Stimulated activated effector memory CD8-positive, alpha-beta T cell treated with anti-CD3 and anti-CD28 coated beads, Interleukin-12 subunit alpha, Interleukin-12 subunit beta, amount 100 ng/mL, for 72 hours (primary cell): ENCODE measurements around the gene USB1.
A peak's percentile ranks its signal among the peaks of the same experiment; 100 is the strongest.

Experiments used
- ATAC-seq: fragments of 150-1000 bp; cut with Tn5 transposase; 2 replicates; pipeline ENCODE4 v1.10.0; 2021
- DNase-seq, 2 donors: peaks; one replicate each; pipeline ENCODE4 v3.0.0; 2021 to 2022; ENCODE audit warnings: low spot score in 2 of 2
- H3K27ac Mint-ChIP-seq: one replicate; pipeline ENCODE4 v1.8.0; 2022; ENCODE audit warnings: mild to moderate bottlenecking, mixed read lengths
- H3K36me3 Mint-ChIP-seq: one replicate; pipeline ENCODE4 v1.8.0; 2022; ENCODE audit warnings: mild to moderate bottlenecking, mixed read lengths
- H3K4me1 Mint-ChIP-seq: one replicate; pipeline ENCODE4 v1.8.0; 2022; ENCODE audit warnings: mixed read lengths
- H3K4me3 Mint-ChIP-seq: one replicate; pipeline ENCODE4 v1.8.0; 2022; ENCODE audit warnings: mild to moderate bottlenecking, mixed read lengths
- H3K9me3 Mint-ChIP-seq: one replicate; pipeline ENCODE4 v1.8.0; 2022; ENCODE audit warnings: mixed read lengths

USB1 gene

DNA sequence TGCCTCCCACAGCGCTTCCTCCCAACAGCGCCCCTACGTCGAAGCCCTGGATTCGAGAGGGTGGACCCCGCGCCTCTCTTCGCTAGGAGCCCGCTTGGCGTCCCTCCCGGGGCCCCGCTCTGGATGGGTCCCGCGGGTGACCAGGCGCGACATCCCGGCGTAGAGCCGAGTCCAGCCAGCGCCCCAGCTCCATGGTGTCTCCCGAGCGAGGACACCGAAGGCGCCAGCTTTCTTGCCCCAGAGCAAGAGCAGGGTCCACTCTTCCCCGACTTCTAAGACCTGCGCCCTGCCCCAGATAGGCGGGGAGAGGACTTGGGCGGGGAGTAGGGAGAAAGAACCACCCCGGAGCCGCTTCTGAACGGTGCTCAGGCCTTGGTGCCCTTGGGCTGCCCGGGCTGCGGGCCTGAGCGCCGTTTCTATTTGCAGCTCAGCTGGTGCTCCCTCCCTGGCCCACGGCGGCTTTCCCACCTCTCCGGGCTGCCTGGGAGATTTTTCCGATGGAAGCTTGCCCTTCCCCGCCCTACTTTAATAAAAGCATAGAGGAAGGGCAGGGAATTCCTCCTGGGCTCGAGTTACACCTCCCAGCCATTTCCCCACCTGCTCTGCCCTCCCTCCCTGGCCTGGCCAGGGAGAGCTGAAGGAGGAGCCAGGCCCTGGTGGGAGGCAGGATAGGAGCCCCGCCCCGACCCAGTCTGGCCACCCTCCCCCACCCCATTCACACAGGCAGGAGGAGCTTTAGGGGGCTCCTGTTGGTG, 26.1 kb downstream of the USB1 start:
- Mint-ChIP-seq H3K27ac (no peak overlapping the region), H3K4me3 (peak overlapping the region; percentile 80), H3K9me3 (no peaks in the 10 kb centered on the region), H3K4me1 (peaks cover 9% of the 10 kb centered on the region), H3K36me3 (peaks cover 5% of the 10 kb centered on the region)
- ATAC-seq (no peak), DNase-seq (no peak)

DNA sequence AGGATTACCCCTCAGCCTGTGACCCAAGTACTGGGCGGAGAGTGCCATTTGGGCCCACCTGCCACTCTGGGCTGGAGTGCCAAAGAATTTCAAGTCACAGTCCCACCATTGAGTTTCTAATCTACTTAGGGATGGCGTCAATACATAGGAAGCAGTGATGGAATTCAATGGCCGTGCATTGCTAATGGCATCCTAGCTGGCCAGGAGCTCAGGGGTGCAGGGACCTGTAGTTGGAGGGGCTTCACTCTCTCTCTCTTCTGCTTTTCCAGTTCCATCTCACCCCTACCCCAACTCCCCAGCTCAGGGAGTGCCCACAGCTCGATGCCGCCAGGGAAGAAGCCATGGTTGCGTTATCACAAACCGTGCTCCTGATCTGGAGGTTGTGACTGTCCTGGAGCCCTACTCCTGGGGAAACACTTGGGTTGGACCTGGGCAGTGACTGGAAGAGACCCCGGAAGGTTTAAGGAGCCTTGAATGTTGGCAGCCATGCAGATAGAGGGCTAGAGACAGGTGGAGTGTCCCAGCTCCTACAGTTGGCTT, 26.8 kb downstream of the USB1 start:
- no peak for DNase-seq
- Mint-ChIP-seq H3K4me1 (peaks cover 9% of the 10 kb centered on the region), H3K9me3 (no peaks in the 10 kb centered on the region), H3K36me3 (peaks cover 5% of the 10 kb centered on the region), H3K4me3 (no peak overlapping the region), H3K27ac (no peak overlapping the region)
- ATAC-seq, result no peak

DNA sequence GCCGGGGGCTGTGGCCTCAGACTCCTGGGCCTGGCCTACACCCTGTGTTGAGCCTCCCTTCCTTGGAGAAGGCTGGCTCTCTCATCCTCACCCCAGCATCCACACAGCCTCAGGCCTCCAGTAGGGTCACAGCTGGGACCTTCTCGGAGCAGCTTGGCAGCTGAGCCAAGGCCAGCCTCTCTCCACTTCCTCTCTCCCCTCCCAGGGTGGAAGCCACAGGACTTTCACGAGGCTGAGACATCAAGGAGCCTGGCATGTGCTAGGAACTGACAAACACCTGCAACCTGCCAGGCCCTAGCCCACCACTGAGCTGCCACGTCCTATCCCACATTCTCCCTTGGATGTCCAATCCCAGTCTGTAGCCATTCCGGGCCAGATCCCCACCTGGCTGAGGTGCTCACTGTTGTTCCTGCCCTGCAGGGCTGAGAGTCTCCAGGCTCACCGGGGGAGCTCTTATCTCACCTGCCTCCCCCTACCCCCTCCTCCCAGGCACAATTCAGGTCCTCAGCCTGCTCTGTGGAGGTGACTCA, 27.4 kb downstream of the USB1 start:
- ATAC-seq (no peak), DNase-seq (no peak)
- Mint-ChIP-seq H3K27ac (peak overlapping the region; percentile 37), H3K4me1 (peaks cover 9% of the 10 kb centered on the region), H3K9me3 (no peaks in the 10 kb centered on the region), H3K36me3 (peaks cover 5% of the 10 kb centered on the region), H3K4me3 (no peak overlapping the region)

DNA sequence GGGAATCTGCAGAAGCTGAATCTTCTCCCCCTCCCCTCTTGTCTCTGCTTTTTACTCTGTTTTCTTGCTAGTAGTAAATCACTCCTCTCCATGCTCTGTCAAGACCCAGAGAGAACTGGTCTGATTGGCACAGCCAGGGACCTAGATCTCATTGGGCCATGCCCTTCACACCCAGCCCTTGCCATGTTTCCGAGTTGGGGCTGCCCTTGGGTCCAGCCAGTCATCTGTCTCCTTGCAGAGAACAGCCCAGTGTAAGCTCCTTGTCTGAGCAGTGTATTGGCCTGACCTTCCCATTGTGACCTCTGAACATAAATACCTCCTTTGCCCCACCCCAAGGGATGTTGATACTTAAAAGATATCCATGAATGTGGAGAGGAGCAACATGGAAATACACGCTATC, 28.2 kb downstream of the USB1 start:
- Mint-ChIP-seq H3K36me3 (peaks cover 5% of the 10 kb centered on the region), H3K9me3 (no peaks in the 10 kb centered on the region), H3K4me1 (peaks cover 8% of the 10 kb centered on the region), H3K4me3 (no peak overlapping the region), H3K27ac (peak overlapping the region; percentile 37)
- DNase-seq, result no peak
- ATAC-seq, result no peak

DNA sequence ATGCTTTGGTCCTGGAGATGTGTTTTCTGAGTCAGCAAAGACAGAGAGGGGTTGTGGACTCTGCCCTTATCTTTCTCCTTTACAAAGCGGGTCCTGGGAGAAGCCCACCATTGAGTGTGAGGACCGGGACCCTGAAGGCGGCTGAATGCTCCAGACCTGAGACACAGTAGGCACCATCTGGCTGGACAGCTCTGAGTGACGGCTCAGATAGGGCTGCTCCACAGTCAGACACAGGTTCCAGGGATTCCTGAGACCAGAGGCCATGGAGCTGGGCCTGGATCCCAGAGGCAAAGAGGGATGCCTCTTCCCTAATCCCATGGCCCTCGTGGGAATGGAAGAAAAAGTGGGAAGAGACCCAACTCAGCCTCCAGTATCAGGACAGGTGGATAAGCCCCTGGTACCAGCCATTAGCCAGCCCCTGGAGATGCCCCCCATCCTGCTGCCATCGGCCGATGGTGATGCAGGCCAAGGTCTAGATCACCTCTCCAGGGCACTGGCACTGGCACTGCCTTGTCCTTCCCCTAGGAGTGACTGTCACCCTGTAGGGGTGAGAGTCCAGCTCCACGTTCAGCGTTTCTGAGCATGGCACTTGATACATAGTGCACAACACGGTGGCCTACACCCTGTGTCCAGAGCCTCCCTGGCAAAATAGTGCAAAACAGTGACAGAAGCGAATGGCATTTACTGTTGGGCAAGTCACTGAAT, 29.1 kb downstream of the USB1 start:
- Mint-ChIP-seq H3K9me3 (no peaks in the 10 kb centered on the region), H3K4me1 (no peaks in the 10 kb centered on the region), H3K4me3 (no peak overlapping the region), H3K27ac (no peak overlapping the region), H3K36me3 (no peaks in the 10 kb centered on the region)
- DNase-seq (no peak), ATAC-seq (no peak)

DNA sequence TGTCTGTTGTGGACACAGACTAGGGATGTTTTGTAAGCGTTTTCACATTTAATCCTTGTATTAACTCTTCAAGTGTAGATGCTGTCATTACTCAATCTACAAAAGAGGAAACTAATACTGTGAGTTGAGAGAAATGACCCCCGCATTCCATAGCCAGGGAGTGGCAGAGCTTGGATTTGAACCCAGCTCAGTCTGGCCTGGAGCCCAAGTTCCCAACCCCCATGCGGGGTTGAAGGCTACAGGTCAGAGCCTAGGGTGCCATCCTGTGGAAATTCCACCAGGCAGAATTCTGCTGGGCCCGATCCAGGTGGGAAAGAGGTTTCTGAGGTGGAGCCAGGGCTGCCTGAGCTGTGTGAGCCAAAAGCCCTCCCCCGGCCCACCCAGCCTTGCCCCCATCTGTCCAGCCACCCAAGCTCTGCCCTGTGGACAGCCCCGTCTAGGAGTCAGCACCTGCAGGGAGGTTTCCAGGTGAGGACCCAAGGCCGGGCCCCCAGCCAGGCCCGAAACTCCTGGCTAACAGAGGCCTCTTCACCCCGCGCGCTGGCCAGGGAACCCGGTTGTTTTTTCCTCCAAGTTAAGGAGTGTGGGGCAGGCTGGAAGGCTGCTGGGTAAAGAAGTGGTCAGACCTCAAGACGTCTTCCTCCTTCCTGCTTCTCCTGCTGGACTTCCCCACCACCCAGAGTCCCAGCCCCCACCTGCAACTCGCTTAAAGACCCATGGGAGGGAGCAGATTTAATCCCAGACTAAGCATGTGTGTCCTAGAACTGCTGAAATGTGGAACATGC, 30.0 kb downstream of the USB1 start:
- Mint-ChIP-seq H3K4me1 (no peaks in the 10 kb centered on the region), H3K4me3 (no peak overlapping the region), H3K36me3 (no peaks in the 10 kb centered on the region)

DNA sequence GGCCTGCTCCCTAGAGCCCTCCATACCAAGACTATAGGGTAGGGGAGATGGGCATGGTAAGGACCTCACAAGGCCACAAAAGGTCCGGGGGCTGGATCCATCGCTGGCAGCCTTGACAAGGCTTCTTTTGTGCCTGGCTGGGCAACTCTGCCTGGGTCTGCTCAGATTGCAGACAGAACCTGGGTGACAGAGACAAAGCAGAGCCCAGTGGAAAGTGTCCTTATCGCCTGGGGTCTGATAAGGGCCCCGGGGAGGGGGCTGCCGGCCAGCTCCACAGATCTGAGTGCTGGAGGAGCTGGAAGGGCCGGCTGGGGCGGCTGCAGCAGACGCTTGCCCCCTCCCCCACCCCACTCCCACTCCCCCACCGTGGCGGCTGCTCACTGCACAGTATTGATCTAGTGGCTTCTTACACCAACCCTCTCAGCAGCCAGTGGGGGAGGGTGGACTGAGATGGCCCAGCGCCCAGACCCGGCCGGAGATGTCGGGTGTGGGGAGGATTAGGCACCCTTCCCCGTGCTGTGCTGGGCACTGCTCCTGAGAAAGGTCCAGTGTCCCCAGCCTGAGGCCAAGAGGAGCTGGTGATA, 31.6 kb downstream of the USB1 start:
- no peak for DNase-seq
- Mint-ChIP-seq H3K27ac (no peak overlapping the region), H3K9me3 (no peaks in the 10 kb centered on the region), H3K36me3 (no peaks in the 10 kb centered on the region), H3K4me1 (no peaks in the 10 kb centered on the region), H3K4me3 (no peak overlapping the region)
- no peak for ATAC-seq

More for the DNA sequence above, 30.0 kb downstream of the USB1 start:
- H3K27ac Mint-ChIP-seq, result peak overlapping the region; percentile 64
- no peaks in the 10 kb centered on the region for H3K9me3 Mint-ChIP-seq
- ATAC-seq, result no peak
- no peak for DNase-seq

DNA sequence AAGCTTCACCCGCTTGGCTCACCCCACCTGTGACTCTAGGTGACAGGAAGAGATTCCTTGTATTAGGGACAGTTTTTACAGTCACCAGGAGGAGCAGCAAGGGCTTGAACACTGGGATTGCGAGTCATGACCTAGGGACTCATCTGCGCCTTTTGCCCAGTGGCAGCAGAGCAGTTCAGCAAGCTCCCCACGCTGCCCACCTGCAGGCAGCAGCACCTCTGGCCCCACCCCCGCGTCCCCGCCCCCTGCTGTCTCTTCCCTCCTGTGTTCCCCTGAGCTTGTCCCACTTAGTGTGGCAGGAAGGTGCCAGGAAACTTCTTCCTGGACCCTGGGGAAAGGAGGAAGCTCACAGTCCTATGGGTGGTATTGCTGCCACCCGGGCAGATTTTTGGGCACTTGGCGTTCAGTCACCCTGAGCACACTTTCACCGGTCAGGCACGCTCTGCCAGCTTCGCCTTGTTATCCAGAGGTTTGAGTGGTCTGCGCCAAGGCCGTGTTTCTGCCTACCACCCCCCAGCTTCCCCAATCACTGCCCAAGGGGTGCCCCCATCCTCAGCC, 33.0 kb downstream of the USB1 start:
- H3K27ac Mint-ChIP-seq, result no peak overlapping the region
- no peaks in the 10 kb centered on the region for H3K36me3 Mint-ChIP-seq
- no peak overlapping the region for H3K4me3 Mint-ChIP-seq
- ATAC-seq (no peak), DNase-seq (no peak)
- no peaks in the 10 kb centered on the region for H3K4me1 Mint-ChIP-seq
- no peaks in the 10 kb centered on the region for H3K9me3 Mint-ChIP-seq

DNA sequence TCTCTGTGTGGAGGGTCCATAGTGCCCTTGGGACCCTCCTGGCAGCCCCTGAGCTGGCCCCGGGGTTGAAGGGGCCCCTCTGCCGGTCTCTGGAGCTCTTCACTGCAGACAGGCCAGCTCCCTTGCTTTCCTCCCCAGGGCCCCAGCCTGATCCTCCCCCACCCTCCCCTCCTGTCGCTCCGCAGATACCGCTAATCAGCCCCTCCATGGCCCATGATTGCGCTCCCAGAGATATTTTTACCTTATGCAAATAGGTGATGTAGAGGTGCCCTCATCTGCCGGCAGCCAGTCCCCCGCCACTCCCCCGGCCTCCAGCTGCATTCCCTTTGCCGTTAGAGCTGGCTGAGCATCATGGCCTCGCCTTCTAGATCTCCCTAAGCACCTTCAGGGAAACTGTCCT, 33.6 kb downstream of the USB1 start:
- DNase-seq (no peak), ATAC-seq (no peak)
- H3K36me3 Mint-ChIP-seq, result no peaks in the 10 kb centered on the region
- no peaks in the 10 kb centered on the region for H3K4me1 Mint-ChIP-seq
- H3K27ac Mint-ChIP-seq, result no peak overlapping the region
- H3K4me3 Mint-ChIP-seq, result no peak overlapping the region
- H3K9me3 Mint-ChIP-seq, result no peaks in the 10 kb centered on the region

DNA sequence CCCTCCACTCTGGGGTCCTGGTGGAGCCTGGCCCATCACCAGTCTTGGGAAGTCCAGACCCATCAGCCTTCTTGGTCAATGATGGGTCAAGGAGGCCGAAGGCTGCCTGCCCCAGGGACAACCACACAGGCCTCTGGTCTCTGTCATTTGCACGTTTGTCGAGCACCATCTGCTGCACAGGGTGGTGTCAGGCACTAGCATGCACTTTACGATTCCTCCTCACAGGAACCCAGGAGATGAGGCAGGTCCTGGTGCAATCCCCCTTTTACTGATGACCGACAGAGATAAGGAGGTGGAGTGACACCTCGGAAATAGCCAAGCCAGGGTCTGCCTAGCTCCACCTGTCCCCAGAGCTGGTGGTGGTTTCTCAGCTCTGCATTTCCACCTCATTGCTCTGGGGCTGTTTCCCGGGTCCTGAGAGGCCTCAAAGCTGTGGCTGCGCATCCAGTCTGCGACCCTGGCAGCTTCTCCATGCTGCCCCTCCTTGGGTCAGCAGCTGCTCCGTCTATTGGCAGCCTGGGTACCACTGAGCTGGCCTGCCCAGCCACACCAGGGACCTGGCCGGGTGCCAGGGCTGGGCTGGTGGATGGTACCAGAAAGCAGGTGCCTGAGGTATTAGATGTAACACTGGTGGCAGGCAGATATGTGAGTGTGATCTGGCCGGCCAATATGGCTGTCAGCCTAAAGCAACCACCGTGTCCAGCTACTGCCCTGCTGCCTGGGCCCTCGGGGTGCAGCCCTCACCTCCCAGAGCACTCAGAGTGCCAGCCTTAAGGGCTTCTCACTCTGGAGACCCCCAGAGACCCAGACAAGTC, 34.4 kb downstream of the USB1 start:
- H3K4me1 Mint-ChIP-seq, result no peaks in the 10 kb centered on the region
- H3K4me3 Mint-ChIP-seq, result no peak overlapping the region
- no peaks in the 10 kb centered on the region for H3K36me3 Mint-ChIP-seq
- H3K9me3 Mint-ChIP-seq, result no peaks in the 10 kb centered on the region
- H3K27ac Mint-ChIP-seq, result no peak overlapping the region
- ATAC-seq (no peak), DNase-seq (no peak)

DNA sequence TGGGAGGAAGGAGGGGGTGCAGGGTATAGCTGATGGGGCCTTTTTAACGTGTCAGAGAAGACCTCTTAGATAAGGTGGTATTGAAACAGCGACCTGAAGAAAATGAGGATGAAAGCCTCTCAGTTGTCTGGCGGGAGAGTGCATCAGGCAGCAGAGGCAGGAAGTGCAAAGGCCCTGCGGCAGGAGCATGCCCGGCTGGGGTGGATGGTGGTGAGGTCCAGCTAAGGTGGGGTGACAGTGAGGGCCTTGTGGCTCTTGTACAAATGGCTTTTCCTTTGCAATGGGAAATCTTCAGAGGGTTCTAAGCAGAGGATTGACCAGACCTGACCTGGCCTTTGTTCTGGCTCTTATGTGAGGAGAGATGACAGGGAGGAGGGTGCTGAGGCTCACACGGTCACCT, 35.7 kb downstream of the USB1 start:
- Mint-ChIP-seq H3K4me3 (no peak overlapping the region), H3K36me3 (no peaks in the 10 kb centered on the region), H3K9me3 (no peaks in the 10 kb centered on the region), H3K4me1 (no peaks in the 10 kb centered on the region), H3K27ac (no peak overlapping the region)
- DNase-seq (no peak), ATAC-seq (no peak)

DNA sequence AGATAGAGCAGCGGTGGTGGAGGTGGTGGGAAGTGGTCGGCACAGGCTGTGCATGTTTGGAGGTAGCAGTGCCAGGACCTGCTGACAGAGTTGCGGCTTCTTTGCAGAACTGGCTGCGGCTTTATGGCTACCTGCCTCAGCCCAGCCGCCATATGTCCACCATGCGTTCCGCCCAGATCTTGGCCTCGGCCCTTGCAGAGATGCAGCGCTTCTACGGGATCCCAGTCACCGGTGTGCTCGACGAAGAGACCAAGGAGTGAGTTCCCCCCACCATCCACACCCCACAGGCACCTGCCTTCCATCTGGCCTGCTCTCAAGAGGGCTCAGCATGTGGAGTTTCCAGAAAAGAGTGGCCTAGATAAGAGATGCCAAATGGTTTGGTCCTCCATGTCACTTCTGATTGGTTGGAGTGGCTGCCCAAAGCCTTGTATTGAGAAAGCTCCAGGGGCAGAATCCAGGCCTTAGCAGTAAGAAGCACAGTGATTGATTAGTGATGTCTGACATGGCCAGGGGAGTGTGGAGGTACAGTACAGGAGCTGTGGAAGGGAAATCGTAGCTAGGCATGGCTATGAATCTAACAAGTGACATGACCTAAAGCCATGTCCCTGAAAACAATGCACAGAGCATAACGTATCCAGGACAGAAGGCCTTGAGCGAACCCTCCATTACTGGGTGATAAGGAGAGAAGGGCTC, 36.3 kb downstream of the USB1 start:
- no peaks in the 10 kb centered on the region for H3K9me3 Mint-ChIP-seq
- no peak overlapping the region for H3K4me3 Mint-ChIP-seq
- no peak for DNase-seq
- no peaks in the 10 kb centered on the region for H3K36me3 Mint-ChIP-seq
- ATAC-seq, result no peak
- H3K4me1 Mint-ChIP-seq, result no peaks in the 10 kb centered on the region
- no peak overlapping the region for H3K27ac Mint-ChIP-seq

DNA sequence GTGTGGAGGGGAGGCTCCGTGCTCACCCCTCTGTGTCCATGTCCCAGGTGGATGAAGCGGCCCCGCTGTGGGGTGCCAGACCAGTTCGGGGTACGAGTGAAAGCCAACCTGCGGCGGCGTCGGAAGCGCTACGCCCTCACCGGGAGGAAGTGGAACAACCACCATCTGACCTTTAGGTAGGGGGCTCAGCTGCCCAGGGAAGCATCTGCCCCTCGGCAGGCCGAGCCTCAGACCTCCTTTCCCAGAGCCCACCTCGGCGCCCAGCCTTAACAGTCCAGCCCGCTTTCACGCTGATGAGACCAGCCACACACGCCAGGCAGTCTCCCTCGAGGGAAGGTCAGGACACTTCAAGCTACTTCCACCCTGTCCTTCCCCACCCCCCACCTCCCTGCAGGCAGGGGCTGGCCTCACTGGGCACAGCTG, 37.0 kb downstream of the USB1 start:
- H3K4me3 Mint-ChIP-seq, result no peak overlapping the region
- ATAC-seq, result no peak
- DNase-seq, result no peak
- no peaks in the 10 kb centered on the region for H3K4me1 Mint-ChIP-seq
- no peak overlapping the region for H3K27ac Mint-ChIP-seq
- H3K9me3 Mint-ChIP-seq, result no peaks in the 10 kb centered on the region
- H3K36me3 Mint-ChIP-seq, result no peaks in the 10 kb centered on the region
